SIG-M5 (cell line): ENCODE measurements around the gene NHLRC4.
"Not testable (repeated sequence)": the region's sequence is repeated elsewhere in the genome, so short reads cannot be mapped to it uniquely, and the experiment has no call there.

Experiments
- DNase-seq: peaks from one replicate; lab custom pipeline; 2025; lab: John Stamatoyannopoulos, UW

NHLRC4 gene

DNA sequence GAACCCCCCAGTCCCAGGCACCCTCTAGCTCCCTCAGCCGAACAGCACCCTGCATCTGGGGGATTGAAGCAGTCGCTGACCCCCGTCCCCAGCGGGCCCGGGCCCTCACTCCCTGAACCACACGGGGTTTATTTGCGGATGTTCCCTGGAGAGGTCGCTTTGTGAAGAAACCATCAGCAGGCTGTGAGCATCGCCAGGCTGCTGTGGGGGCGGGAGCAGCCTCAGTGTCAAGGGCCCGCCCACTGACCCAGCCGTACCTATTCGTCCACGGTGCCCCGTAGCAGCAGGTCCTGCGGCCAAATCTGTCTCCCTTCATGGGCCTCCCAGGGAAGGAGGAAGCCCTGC is 16.6 kb downstream of the NHLRC4 start:
- DNase-seq: no peak

DNA sequence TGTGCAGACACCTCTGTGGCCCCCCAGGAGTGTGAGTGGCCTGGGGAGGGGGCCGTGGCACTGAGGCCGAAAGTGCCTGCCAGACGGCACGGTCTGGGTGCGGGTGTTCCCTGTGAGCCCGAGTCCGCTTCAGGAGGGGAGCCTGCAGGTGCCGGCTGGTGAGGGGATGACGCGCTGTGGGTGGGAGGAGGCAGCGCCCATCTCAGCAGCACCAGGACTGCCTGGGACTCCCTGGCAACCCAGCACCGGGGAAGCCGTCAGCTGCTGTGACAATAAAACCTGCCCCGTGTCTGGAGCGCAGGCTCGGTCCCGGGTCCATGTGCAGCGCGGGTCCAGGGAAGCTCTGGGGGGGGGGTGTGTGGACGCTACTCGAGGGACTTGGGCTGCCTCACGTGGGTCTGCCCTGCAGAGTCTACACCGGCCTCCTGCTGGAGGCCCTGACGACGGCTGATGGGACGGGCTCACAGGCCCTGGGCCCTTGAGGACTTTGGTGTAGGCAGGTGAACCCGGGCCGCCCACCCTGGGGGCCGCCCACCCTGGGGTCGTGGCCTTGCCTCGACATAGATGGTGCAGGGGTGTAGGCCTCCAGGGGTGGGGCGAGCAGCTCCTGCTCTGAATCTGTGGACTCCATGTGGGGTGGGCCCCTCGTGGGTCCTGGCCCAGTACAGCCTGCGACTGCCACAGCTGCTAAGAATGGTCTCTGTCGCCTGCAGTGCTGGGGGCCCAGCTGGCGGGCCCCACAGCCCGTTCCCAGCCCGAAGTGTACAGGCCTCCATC is 17.2 kb downstream of the NHLRC4 start:
- DNase-seq: no peak

GRCh38 chr16:585351-585750 is 18.5 kb downstream of the NHLRC4 start:
- DNase-seq: no peak

GRCh38 chr16:586047-586644 is 19.3 kb downstream of the NHLRC4 start:
- DNase-seq: no peak

DNA sequence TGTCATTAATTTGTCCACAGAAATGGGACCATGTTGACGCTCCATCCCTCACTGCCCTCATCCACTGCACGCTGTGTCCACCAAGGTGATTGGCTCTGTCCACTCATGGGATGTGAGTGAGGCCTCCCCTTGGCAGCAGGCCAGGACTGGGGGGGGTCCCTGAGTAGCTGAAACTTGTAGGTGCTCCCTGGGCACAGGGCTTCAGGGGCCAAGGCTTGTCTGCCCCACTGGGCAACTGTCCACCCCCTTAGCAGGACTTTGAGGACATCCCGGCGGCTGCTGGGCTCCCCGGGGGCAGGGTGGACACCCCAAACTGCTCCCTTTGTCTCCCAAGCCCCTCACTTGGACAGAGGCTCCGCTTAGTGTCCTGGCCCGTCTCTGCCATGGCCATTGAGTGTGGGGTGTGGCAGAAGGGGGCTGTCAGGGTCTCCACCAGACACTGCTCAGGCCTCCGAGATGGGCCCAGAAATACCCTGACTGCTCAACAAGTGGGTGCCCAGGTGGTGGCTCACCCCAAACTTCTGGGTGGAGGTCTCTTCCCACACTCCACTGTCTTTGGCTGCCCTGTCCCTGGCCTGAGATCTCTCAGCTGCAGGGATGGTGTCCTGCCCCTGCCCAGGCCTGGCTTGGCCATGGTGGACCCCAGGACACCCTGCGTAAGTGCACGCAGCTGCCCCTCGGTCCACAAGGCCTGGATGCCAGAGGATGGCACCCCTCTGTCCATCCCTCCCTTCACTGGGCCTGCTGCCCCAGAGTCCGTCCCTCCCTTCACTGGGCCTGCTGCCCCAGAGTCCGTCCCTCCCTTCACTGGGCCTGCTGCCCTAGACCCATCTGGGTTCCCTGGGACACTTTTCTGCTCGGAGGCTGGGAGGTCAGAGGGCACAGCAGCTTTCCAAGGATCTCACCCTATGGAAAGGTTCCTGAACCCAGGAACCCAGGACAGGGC is 20.1 kb downstream of the NHLRC4 start:
- no peak for DNase-seq

GRCh38 chr16:588639-588888 is 21.8 kb downstream of the NHLRC4 start:
- DNase-seq: no peak

DNA sequence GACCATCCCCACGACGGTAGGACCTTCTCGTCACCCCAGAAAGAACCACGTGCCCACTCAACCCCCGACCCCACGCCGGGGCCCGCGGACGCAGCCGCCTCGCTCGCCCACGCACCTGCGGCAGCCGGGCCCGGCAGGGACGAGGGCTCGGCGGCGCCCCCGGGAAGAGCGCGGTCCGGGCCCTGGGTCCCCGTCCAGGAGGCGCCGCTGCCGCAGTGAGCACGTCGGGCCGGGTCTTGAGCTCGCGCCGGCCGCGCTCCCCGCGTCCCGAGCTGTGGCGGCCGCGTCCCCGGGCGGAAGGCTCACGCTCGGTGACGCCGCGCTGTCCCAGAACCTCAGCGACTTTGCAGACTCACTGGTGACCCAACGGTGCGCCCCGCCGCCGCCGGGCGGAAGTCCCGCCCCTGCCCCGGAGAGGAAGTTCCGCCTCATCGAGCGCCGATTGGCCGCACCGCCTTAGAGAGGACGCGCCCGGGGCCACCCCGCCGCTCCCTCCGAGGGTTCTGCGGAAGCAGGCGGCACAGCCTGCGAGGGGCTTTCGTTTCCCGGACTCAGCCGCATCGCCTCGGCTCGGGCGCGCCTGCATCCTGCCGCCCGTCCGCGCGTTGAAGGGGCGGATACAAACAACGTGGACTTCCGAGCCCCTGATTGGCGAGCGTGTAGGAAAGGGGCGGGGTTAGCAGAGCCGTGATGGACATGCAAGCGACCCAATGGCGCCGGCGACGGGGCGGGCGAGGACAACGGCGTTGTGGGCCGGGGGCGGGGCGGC is 22.3 kb downstream of the NHLRC4 start:
- DNase-seq: peak; percentile 49

- peak; percentile 82 for DNase-seq
These were observed 22.9 kb downstream of the NHLRC4 start, which contains the start of gene RAB40C for GRCh38 chr16:589658-590187. Gene RAB40C, plus strand, starts transcription at chr16:590066. Its CDS starts 226 bp downstream, at chr16:590292.

DNA sequence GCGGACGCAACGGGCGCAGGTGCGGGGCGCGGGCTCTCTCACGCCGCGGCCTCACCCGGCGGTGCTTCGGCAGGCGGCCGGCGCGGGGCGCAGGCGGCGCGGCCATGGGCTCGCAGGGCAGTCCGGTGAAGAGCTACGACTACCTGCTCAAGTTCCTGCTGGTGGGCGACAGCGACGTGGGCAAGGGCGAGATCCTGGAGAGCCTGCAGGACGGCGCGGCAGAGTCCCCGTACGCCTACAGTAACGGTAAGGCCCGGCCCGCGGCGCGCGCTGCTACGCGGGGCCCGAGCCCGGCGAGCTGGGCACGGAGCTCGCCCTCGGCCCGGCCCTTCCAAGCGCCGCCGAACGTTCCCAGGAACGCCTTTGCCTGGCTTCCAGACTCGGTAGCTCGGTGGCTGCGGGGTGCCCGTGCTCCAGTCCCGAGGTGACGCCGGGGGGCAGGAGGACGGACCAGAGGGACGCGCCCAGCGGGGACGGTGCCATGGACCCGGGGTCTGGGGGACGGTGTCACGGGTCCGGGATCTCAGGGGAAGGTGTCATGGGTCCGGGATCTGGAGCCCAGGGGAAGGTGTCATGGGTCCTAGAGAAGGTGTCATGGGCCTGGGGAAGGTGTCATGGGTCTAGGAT is 23.5 kb downstream of the NHLRC4 start:
- no peak for DNase-seq

- DNase-seq: no peak
These were observed 24.0 kb downstream of the NHLRC4 start for GRCh38 chr16:590815-591200.

- no peak for DNase-seq
These were observed 24.4 kb downstream of the NHLRC4 start for GRCh38 chr16:591231-591630.

DNA sequence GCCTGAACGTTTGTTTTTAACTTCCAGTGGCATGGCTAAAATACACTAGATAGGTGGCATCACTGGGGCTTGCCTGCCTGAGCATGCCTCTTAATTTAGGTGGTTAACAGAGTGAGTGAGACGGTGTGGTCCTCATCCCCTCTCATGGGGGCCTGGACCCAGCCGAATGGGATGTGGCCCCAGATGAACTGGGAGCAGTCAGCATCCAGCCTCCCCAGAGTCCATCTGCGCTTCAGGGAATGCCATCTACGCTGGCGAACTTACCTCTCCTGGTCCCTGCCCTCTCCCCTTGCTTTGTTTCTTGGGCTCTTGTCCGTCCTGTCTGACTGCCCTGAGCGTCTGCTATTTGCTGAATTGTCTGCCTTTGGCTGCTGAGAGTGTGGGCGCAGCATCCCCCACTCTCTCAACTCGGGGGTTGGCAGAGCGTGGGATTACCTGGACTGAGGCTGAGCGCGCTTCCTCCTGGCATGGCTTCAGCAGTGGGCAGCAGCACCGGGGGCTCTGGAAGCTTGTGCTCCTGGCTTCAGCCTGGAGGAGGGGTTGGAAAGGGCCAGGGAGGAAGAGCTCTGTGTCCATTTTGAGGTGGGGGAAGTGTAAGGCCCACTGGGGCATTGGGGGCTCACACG is 25.2 kb downstream of the NHLRC4 start:
- DNase-seq: no peak

DNA sequence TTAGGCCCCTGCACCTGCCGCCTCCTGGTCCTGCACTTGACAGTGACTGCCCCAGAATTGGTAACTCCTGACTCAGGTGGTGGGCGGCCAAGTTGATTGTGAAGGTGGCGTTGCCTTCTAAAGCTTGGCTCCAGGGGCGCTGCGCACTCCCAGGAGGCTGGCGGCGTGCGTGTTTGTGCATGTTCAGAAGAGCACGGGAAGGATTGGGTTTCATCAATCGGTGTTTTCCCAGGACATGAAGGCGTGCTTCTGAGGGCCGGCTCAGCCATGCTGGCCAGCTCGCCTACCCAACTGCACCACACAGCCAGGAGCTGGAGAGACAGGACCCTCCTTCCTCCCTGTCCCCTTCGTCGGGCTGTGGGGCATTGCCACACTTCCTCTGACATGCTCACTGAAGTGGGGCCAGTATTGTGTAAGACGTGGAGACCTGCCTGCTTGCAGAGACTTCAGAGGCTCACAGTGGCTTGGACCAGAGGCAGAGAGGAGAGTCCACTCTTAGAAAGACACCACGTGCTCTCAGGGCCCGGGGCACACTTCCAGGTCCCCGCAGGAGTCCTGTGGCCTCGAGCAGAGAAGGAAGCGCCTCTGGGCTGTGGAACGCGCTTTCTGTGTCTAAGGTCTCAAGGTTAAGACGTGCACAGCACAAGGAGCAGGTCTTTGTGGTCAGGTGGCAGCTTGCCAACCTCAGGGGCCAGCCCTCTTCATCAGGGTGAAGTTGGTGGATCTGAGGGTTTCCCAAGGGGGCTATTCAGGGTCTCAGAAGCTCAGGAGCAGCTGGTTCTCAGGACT is 25.9 kb downstream of the NHLRC4 start:
- peak; percentile 62 for DNase-seq

- no peak for DNase-seq
These were observed 26.6 kb downstream of the NHLRC4 start for GRCh38 chr16:593406-593805.

- no peak for DNase-seq
These were observed 27.0 kb downstream of the NHLRC4 start for GRCh38 chr16:593807-594206.

DNA sequence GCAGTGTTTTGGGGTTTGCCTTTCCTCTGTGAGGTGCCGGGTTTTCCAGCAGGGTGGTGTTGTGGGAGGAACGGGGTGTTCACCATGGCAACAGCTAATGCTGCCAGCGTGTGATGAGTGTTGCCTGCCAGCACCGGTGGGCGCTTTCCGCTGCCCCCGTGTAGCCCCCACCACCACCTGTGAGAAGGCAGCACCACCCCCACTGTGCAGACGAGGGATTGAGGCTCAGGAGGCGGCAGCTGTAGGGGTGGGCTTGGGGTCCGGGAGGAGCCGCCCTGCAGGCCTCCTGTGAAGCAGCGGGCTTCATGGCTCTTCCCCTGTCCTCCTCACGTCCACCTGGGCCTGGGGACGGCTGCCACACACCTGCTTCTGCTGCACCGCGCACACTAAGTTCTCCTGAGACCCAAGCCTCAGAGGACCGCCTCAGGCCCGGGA is 28.3 kb downstream of the NHLRC4 start:
- DNase-seq: no peak

DNA sequence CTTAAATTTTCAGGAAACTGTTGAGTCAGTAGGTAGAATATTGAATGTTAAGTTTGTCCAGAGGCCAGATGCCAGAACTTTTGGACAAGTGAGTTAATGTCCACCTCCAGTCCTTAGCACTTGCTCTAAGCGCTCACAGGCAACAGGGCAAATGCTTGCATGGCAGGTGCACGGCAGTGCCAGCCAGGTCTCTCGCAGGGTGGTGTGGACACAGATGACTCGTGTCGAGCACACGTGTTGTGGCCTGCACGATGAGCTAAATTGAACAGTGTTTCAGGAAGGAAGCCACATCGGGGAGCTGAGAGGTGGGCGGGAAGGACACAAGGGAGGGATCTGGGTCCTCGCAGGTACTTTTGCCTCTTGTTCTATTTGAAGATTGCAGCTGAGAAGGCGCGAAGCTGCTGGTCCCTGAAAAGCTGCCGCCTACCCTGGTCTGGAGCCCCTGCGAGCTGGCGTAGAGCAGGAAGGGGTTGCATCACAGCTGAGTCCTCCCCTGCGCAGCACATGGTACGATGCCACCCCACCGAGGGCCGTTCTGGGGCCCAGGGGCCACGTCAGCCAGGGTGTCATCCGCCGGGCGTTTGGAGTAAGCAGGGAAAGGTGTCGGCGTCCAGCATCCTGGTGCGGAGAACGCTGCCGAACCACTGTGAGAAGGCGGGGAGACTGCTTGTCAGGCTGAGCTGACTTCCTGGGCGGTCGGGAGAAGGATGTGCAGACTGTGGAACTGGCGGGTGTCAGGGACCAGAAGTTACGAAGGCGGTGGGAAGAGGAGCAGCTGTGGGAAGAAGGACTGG is 29.3 kb downstream of the NHLRC4 start:
- no peak for DNase-seq

DNA sequence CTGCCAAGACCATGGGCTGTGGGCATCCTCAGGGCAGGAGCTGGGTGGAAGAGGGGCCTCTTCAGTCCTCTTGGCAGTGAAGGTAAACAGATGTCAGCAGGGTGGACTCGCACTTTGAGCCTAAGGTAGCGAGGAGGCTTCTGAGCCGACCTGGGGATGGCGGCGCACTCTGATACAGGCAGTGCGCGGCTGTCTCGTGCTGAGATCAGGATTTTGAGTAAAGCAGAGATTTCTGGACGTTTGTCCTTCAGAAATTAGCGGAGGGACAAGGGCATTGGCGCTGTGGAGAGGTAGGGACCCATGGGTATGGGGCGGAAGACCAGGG is 29.9 kb downstream of the NHLRC4 start:
- no peak for DNase-seq

DNA sequence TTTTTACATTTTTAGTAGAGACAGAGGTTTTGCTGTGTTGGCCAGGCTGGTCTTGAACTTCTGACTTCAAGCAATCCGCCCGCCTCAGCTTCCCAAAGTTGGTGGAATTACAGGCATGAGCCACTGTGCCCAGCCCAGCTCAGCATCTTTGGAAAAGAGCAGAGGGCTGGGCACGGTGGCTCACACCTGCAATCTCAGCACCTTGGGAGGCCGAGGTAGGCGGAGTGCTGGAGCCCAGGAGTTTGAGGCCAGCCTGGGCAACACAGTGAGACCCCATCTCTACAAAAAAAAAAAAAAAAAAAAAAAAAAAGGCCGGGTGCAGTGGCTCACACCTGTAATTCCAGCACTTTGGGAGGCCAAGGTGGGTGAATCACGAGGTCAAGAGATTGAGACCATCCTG is 30.9 kb downstream of the NHLRC4 start:
- DNase-seq: not testable (repeated sequence)
